ENCODE data around the gene ALK. TPM values are rescaled to one million over a fixed set of nuclear protein-coding genes. Genes with fewer than 3 reads are reported as not detected.

Gene ALK
- total RNA-seq, 1 donor from 2014 or later = not detected

- H3K27me3 Mint-ChIP-seq (ENCODE audit: insufficient read depth) = no peaks in the 10 kb centered on the region
- no peak for DNase-seq (ENCODE audit: low spot score)
- H3K4me1 Mint-ChIP-seq (ENCODE audit: low read depth) = no peaks in the 10 kb centered on the region
- intact Hi-C loops (cut with micrococcal nuclease) = no loop called here
- no peak overlapping the region for H3K4me3 Mint-ChIP-seq
- no peak overlapping the region for H3K27ac Mint-ChIP-seq
- H3K36me3 Mint-ChIP-seq (ENCODE audit: low read depth) = no peaks in the 10 kb centered on the region
- H3K9me3 Mint-ChIP-seq = no peaks in the 10 kb centered on the region
These were observed 223.2 kb downstream of the ALK start for GRCh38 chr2:29698216-29698615.

- Mint-ChIP-seq H3K4me3 (no peak overlapping the region), H3K27me3 (ENCODE audit: insufficient read depth) (no peaks in the 10 kb centered on the region), H3K4me1 (ENCODE audit: low read depth) (no peaks in the 10 kb centered on the region), H3K36me3 (ENCODE audit: low read depth) (no peaks in the 10 kb centered on the region), H3K9me3 (no peaks in the 10 kb centered on the region), H3K27ac (no peak overlapping the region)
- intact Hi-C loops (cut with micrococcal nuclease) = no loop called here
- DNase-seq (ENCODE audit: low spot score) = no peak
These were observed 223.7 kb downstream of the ALK start for GRCh38 chr2:29697715-29698114.

GRCh38 chr2:29697181-29697580 is 224.2 kb downstream of the ALK start:
- H3K4me3 Mint-ChIP-seq = no peak overlapping the region
- no peaks in the 10 kb centered on the region for H3K9me3 Mint-ChIP-seq
- H3K36me3 Mint-ChIP-seq (ENCODE audit: low read depth) = no peaks in the 10 kb centered on the region
- H3K27me3 Mint-ChIP-seq (ENCODE audit: insufficient read depth) = no peaks in the 10 kb centered on the region
- DNase-seq (ENCODE audit: low spot score) = no peak
- no peaks in the 10 kb centered on the region for H3K4me1 Mint-ChIP-seq (ENCODE audit: low read depth)
- intact Hi-C loops (cut with micrococcal nuclease) = no loop called here
- H3K27ac Mint-ChIP-seq = no peak overlapping the region

GRCh38 chr2:29694741-29695140 is 226.6 kb downstream of the ALK start:
- no peak overlapping the region for H3K27ac Mint-ChIP-seq
- no peak for DNase-seq (ENCODE audit: low spot score)
- H3K4me3 Mint-ChIP-seq = no peak overlapping the region
- no peaks in the 10 kb centered on the region for H3K9me3 Mint-ChIP-seq
- H3K4me1 Mint-ChIP-seq (ENCODE audit: low read depth) = no peaks in the 10 kb centered on the region
- intact Hi-C loops (cut with micrococcal nuclease) = no loop called here
- H3K27me3 Mint-ChIP-seq (ENCODE audit: insufficient read depth) = no peaks in the 10 kb centered on the region
- no peaks in the 10 kb centered on the region for H3K36me3 Mint-ChIP-seq (ENCODE audit: low read depth)

GRCh38 chr2:29691391-29691950 is 229.9 kb downstream of the ALK start:
- H3K4me1 Mint-ChIP-seq (ENCODE audit: low read depth) = no peaks in the 10 kb centered on the region
- no peaks in the 10 kb centered on the region for H3K27me3 Mint-ChIP-seq (ENCODE audit: insufficient read depth)
- H3K9me3 Mint-ChIP-seq = no peaks in the 10 kb centered on the region
- no peak for DNase-seq (ENCODE audit: low spot score)
- H3K4me3 Mint-ChIP-seq = no peak overlapping the region
- no peak overlapping the region for H3K27ac Mint-ChIP-seq
- H3K36me3 Mint-ChIP-seq (ENCODE audit: low read depth) = no peaks in the 10 kb centered on the region
- intact Hi-C loops (cut with micrococcal nuclease) = no loop called here

GRCh38 chr2:29689666-29690065 is 231.7 kb downstream of the ALK start:
- no peak overlapping the region for H3K4me3 Mint-ChIP-seq
- no peak for DNase-seq (ENCODE audit: low spot score)
- no peak overlapping the region for H3K27ac Mint-ChIP-seq

GRCh38 chr2:29688429-29688828 is 233.0 kb downstream of the ALK start:
- intact Hi-C loops (cut with micrococcal nuclease) = no loop called here
- Mint-ChIP-seq H3K27me3 (ENCODE audit: insufficient read depth) (no peaks in the 10 kb centered on the region), H3K4me3 (no peak overlapping the region), H3K36me3 (ENCODE audit: low read depth) (no peaks in the 10 kb centered on the region), H3K27ac (no peak overlapping the region), H3K9me3 (no peaks in the 10 kb centered on the region), H3K4me1 (ENCODE audit: low read depth) (no peaks in the 10 kb centered on the region)
- DNase-seq (ENCODE audit: low spot score) = no peak

More at GRCh38 chr2:29689666-29690065, 231.7 kb downstream of the ALK start:
- H3K4me1 Mint-ChIP-seq (ENCODE audit: low read depth) = no peaks in the 10 kb centered on the region
- intact Hi-C loops (cut with micrococcal nuclease) = no loop called here
- no peaks in the 10 kb centered on the region for H3K36me3 Mint-ChIP-seq (ENCODE audit: low read depth)
- no peaks in the 10 kb centered on the region for H3K27me3 Mint-ChIP-seq (ENCODE audit: insufficient read depth)
- H3K9me3 Mint-ChIP-seq = no peaks in the 10 kb centered on the region

GRCh38 chr2:29687121-29687520 is 234.3 kb downstream of the ALK start:
- no peaks in the 10 kb centered on the region for H3K36me3 Mint-ChIP-seq (ENCODE audit: low read depth)
- H3K9me3 Mint-ChIP-seq = no peaks in the 10 kb centered on the region
- no peak for DNase-seq (ENCODE audit: low spot score)
- no peak overlapping the region for H3K4me3 Mint-ChIP-seq
- intact Hi-C loops (cut with micrococcal nuclease) = no loop called here
- H3K27me3 Mint-ChIP-seq (ENCODE audit: insufficient read depth) = no peaks in the 10 kb centered on the region
- H3K27ac Mint-ChIP-seq = no peak overlapping the region
- no peaks in the 10 kb centered on the region for H3K4me1 Mint-ChIP-seq (ENCODE audit: low read depth)

GRCh38 chr2:29676886-29677453 is 244.4 kb downstream of the ALK start:
- Mint-ChIP-seq H3K36me3 (ENCODE audit: low read depth) (no peaks in the 10 kb centered on the region), H3K9me3 (no peaks in the 10 kb centered on the region), H3K4me3 (no peak overlapping the region), H3K4me1 (ENCODE audit: low read depth) (no peaks in the 10 kb centered on the region), H3K27me3 (ENCODE audit: insufficient read depth) (peaks cover 4% of the 10 kb centered on the region), H3K27ac (no peak overlapping the region)
- DNase-seq (ENCODE audit: low spot score) = no peak
- intact Hi-C loops (cut with micrococcal nuclease) = no loop called here

GRCh38 chr2:29664578-29664977 is 256.8 kb downstream of the ALK start:
- peaks cover 2% of the 10 kb centered on the region for H3K27me3 Mint-ChIP-seq (ENCODE audit: insufficient read depth)
- no peaks in the 10 kb centered on the region for H3K9me3 Mint-ChIP-seq
- H3K4me3 Mint-ChIP-seq = no peak overlapping the region
- no peak for DNase-seq (ENCODE audit: low spot score)
- H3K4me1 Mint-ChIP-seq (ENCODE audit: low read depth) = no peaks in the 10 kb centered on the region
- intact Hi-C loops (cut with micrococcal nuclease) = no loop called here
- H3K36me3 Mint-ChIP-seq (ENCODE audit: low read depth) = no peaks in the 10 kb centered on the region
- no peak overlapping the region for H3K27ac Mint-ChIP-seq

- intact Hi-C loops (cut with micrococcal nuclease) = no loop called here
- no peak for DNase-seq (ENCODE audit: low spot score)
- Mint-ChIP-seq H3K9me3 (no peaks in the 10 kb centered on the region), H3K4me3 (no peak overlapping the region), H3K27me3 (ENCODE audit: insufficient read depth) (peaks cover 2% of the 10 kb centered on the region), H3K36me3 (ENCODE audit: low read depth) (no peaks in the 10 kb centered on the region), H3K4me1 (ENCODE audit: low read depth) (no peaks in the 10 kb centered on the region), H3K27ac (no peak overlapping the region)
These were observed 258.1 kb downstream of the ALK start for GRCh38 chr2:29663268-29663667.

GRCh38 chr2:29662861-29663260 is 258.5 kb downstream of the ALK start:
- Mint-ChIP-seq H3K36me3 (ENCODE audit: low read depth) (no peaks in the 10 kb centered on the region), H3K9me3 (no peaks in the 10 kb centered on the region), H3K27ac (no peak overlapping the region), H3K4me3 (no peak overlapping the region), H3K4me1 (ENCODE audit: low read depth) (no peaks in the 10 kb centered on the region), H3K27me3 (ENCODE audit: insufficient read depth) (peaks cover 2% of the 10 kb centered on the region)
- DNase-seq (ENCODE audit: low spot score) = no peak
- intact Hi-C loops (cut with micrococcal nuclease) = no loop called here

GRCh38 chr2:29660201-29660600 is 261.2 kb downstream of the ALK start:
- intact Hi-C loops (cut with micrococcal nuclease) = no loop called here
- H3K27ac Mint-ChIP-seq = no peak overlapping the region
- peaks cover 2% of the 10 kb centered on the region for H3K27me3 Mint-ChIP-seq (ENCODE audit: insufficient read depth)
- H3K36me3 Mint-ChIP-seq (ENCODE audit: low read depth) = no peaks in the 10 kb centered on the region
- DNase-seq (ENCODE audit: low spot score) = no peak
- no peak overlapping the region for H3K4me3 Mint-ChIP-seq
- H3K4me1 Mint-ChIP-seq (ENCODE audit: low read depth) = no peaks in the 10 kb centered on the region
- no peaks in the 10 kb centered on the region for H3K9me3 Mint-ChIP-seq

- DNase-seq (ENCODE audit: low spot score) = no peak
- Mint-ChIP-seq H3K9me3 (no peaks in the 10 kb centered on the region), H3K36me3 (ENCODE audit: low read depth) (no peaks in the 10 kb centered on the region), H3K4me3 (no peak overlapping the region), H3K27ac (no peak overlapping the region), H3K4me1 (ENCODE audit: low read depth) (no peaks in the 10 kb centered on the region), H3K27me3 (ENCODE audit: insufficient read depth) (peaks cover 2% of the 10 kb centered on the region)
- intact Hi-C loops (cut with micrococcal nuclease) = no loop called here
These were observed 262.2 kb downstream of the ALK start for GRCh38 chr2:29659178-29659577.
